Astrocyte of the cerebellum (primary cell): ENCODE results near the gene ZBTB20.

Source experiments
- DNase-seq: peaks from one replicate; pipeline ENCODE4 v3.0.0-alpha.2; 2011; ENCODE audit warnings: low read depth
- H3K4me3 ChIP-seq: 2 replicates; pipeline ENCODE4 v1.5.1; 2011; ENCODE audit warnings: mild to moderate bottlenecking, low read depth, low read length, moderate library complexity
- CTCF ChIP-seq: IDR thresholded peaks from 2 replicates; pipeline ENCODE4 v1.5.1; 2012; ENCODE audit warnings: low read length, low read depth, moderate library complexity, mild to moderate bottlenecking; ENCODE audit errors: missing control alignments
- in situ Hi-C: cut with HindIII; loops from 2 replicates; pipeline ENCODE4 v1.10.0; 2017; ENCODE audit warnings: low sequenced_read_pairs

ZBTB20 gene

GRCh38 chr3:114553949-114554593 lies 593.0 kb downstream of the ZBTB20 start:
- TF ChIP-seq CTCF = no peak
- no peak for DNase-seq
- no peak overlapping the region for H3K4me3 ChIP-seq
- in situ Hi-C loops = no loop called here

GRCh38 chr3:114552527-114552812 lies 594.6 kb downstream of the ZBTB20 start:
- no peak for TF ChIP-seq CTCF
- H3K4me3 ChIP-seq = no peak overlapping the region
- in situ Hi-C loops = no loop called here
- DNase-seq = no peak

GRCh38 chr3:114551770-114552526 lies 595.1 kb downstream of the ZBTB20 start:
- DNase-seq = peak; percentile 27
- in situ Hi-C loops = no loop called here
- H3K4me3 ChIP-seq = no peak overlapping the region
- TF ChIP-seq CTCF = no peak

- in situ Hi-C loops = no loop called here
- H3K4me3 ChIP-seq = no peak overlapping the region
- no peak for TF ChIP-seq CTCF
- DNase-seq = peak; percentile 32
Measured at GRCh38 chr3:114550165-114550564, 596.9 kb downstream of the ZBTB20 start.

- no peak for TF ChIP-seq CTCF
- in situ Hi-C loops = no loop called here
- DNase-seq = no peak
- no peak overlapping the region for H3K4me3 ChIP-seq
Measured at GRCh38 chr3:114545193-114545592, 601.9 kb downstream of the ZBTB20 start.

- in situ Hi-C loops = no loop called here
- DNase-seq = no peak
- H3K4me3 ChIP-seq = no peak overlapping the region
- TF ChIP-seq CTCF = no peak
Measured at GRCh38 chr3:114542359-114542758, 604.7 kb downstream of the ZBTB20 start.
